NCI-H2107 (cell line): ENCODE data around the gene PARVG.

Experiments
- DNase-seq: peaks from one replicate; lab custom pipeline; 2025; lab: John Stamatoyannopoulos, UW

PARVG gene

DNA sequence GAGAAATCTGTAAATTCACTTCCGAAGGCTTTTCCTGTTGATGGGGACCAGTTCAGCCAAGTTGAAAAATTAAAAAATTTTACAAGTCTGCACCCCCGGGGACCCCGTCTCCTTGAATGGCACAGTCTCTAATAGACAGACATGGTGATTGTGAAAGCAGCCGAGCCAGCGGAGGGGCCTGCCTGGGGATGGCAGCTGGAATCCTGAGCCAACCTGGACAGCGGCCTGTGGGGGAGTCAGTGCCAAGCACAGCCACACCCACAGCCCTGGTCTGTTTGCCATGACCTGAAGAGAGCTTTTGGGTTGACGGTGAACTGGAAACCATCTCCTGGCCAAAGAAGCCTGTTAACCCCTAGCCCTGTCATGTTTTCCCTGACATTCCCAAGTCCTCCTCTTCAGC, 64.7 kb downstream of the PARVG start:
- DNase-seq = no peak

DNA sequence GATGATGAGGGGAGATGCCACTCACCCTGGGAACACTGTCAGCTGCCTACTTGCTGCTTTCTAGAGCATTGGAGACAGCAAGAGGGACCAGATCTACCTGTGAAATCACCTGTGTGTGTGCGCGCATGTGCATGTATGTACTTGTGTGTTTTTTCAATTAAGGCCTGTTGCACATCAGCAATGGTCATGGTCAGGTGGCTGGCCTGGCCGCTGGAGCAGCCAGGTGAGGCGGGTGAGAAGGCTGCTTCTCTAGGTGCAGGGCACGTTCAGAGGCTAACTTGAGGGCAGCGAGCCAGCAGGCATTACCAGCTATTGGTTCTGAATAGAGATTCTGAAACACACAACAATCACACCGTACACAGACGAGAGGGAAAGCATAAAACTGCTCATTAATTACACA, 65.1 kb downstream of the PARVG start:
- DNase-seq = no peak

DNA sequence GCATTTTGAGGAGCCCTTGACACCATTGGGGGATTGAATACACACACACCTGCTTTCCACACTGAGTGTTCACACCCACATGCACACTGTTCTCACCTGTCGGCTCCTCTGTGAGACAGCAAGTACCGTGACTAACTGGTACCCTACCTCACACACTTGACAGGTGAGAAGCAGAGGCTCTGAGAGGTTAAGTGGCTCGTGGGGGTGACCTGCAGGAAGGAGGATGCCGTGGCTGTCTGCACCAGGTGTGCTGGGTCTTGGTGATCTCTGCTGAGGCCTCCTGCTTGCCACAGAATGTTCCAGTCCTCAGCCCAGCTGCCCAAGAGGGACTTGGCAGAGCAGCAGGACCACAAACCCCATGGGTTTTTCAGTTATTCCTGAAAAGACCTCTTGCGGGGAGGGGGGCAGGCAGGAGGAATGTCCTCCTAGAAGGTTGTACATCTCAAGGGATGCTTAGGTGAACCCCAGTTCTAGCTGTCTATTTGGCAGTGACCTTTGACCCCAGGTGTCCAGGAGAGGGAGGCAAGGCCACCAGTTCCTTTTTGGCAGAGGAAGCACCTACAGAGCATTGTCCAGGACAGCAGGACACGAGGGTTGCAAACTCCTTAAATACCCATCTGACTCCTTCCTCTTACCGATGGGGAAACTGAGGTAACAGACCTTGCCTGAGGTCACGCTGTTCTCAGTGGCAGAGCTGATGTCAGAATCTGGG, 66.0 kb downstream of the PARVG start:
- DNase-seq = no peak

DNA sequence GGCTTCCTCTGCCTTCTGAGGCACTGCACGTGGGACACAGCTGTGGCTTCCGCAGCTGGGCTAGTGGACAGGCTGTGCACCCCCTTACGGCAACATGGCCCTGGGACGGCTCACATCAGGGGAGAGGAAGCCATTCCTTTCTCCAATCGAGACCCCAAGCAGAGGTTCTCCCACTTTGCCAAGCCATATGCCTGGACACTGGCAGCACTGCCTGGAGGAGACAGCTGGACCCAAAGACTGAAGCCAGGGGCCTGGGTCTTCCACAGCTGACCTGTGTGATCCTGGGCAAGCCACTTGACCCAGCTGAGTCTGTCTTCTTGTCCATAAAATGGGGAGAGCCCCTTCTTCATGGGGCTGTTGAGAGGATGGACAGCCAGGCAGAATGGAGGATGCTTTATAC, 66.6 kb downstream of the PARVG start:
- DNase-seq = no peak

DNA sequence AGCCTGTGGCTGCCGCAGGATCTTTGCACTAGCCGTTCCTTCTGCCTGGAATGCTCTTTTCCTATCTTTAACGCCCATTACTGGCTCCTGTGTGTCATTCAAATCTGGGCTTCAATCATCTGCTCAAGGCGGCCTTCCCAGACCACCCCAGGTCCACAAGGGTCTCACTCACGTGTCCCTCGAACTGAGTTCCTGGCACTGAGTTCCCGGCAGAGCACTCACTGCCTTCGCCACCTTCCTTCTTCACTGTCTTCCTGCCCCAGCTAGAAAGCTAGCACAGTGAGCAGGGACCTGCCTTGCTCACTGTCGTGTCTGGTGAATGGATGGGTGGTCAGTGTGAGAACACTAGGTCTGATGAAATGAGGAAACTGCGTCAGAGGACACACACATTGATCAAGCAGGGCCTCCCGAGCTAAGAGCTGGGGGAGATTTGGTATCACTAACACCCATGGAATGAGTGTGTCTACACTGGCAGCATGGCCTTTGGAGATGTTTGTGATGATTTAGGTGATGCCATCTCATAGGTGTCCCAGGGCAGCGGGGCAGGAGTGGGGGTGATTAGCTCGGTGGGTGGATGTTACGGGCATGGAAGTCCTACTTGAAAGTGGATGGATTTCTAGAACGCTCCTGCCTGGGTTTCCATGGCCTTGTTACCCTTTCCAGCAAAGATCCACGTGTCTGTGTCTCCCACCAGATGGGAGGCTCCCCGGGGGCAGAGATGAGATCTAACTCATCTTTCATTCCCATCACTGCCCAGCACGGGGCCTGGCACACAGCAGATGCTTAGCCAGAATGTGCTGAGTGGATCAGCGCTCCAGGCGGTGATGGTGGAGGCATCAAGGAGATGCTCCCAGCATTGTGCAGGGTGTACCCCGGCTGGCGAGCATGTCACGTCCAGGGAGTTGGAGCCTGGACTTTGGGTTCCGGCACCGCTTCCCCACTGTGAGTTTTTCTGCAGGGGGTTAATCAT, 67.5 kb downstream of the PARVG start:
- DNase-seq = no peak

DNA sequence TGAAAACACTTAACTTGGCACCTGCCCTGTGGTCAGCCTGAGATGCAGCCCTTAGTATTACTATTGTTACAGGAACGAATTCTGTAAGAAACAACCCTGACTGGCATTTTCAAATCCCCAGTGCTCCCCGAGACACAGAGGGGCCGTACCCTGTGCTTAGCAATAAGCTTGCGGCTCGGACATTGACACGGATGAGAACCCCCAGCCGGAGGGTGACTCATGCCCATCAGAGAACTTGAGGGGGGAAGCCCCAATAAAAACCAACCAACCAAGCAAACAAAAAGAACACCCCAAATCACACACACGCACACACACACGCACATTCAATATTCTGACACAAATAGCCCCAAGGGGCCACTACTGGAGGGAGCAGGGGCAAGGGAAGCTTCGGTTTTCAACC, 68.2 kb downstream of the PARVG start:
- no peak for DNase-seq

DNA sequence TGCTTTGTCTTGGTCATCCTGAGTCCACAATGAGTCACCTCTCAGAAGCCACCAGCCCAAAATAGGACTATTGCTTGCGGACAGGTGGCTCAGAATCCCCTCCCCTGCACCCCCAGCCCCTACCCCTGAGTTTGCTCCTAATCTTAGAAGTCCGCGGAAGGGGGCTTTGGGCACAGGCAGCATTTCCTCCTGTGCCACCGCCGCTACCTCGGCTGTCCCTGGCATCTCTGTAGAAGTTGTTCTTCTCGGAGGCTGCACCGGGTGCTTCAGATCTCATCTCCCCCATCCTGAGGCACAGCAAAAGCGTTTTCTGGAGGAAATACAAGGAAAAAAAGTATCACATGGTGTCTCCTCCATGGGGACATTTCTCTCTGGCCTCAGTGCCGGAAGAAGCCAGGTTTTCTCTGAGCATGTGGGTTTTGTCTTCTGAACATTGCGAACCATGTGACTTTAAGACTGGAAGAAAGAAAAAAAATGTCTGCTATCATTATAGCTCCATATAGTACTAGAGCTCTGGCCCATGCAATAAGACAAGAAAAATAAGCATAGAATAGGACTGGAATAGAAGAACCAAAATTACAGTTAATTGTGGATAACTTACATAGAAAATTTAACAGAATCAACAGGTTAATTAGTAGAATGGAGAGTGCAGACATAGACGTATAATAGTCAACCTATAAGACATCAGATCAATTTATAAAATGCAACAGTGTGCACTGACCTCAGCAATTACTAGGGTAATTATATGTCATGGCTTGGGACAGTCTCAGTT, 68.8 kb downstream of the PARVG start:
- no peak for DNase-seq

DNA sequence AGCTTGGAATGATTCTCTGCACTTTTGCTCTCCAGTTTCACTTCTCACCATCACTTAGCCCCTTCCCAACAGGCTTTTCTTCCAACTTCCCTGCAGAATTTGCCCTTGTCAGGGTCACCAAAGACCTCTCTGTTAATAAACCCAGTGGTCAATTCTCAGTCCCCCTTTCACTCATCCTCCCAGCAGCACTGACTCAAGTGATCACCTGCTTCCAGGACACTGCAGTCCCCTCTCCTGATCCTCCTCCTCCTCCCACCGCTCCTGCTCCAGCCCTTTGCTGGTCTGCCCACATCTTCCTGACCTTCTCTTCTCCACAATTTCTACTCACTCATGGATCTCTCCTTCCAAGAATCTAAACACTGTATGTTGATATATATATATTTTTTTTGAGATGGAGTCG, 74.1 kb downstream of the PARVG start:
- no peak for DNase-seq

DNA sequence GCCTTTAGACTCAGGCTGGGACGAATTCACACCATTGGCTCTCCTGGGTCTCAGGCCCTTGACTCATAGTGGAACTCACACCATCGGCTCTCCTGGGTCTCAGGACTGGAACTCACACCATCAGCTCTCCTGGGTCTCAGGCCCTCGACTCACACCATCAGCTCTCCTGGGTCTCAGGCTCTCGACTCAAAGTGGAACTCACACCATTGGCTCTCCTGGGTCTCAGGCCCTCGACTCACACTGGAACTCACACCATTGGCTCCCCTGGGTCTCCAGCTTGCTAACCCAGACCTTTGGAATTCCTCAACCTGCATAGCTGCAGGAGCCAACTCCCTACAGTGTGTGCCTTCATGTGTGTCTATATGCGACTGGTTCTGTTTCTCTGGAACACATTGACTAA, 75.4 kb downstream of the PARVG start:
- no peak for DNase-seq

DNA sequence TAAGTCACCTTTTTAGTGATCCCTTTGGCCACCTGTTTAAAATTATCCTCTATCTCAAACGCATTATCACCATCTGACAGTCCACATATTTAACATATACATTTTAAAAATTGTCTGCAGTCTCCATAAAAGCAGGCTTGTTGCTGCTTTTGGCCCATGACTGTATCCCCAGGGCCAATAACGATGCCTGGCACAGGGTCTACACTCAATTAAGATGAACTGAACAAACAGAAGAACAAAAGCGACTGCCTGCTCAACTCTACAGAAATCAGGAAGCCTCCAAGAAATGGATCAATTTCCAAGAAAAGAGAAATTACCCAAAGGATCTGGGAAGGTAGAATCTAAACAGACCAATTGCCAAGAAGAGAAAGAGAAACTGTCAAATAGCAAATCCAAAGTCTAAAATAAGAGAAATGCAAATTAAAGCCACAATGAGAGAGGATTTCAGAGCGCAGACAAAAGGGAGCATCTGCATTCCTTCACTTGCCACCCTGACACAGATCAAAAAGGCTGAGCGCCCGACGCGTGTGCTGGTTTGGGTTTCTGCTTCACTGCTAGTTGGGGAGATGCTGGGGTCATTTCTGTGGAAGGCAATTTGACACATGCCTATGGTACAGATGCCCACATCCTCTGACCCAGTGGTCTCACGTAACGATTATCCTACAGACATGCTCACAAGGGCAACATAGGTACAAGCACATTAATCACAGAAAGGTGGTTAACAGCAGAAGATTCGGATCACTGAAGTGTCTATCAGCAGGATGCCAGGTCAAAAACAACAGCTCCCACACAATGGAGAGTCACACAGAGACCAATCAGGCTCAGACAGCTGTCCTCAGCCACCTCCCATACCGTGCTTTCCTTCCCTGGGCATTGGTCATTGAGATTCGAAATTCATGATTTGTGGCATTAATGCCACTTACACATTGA, 76.1 kb downstream of the PARVG start:
- DNase-seq = no peak
